GM12878 (cell line): ENCODE results near the gene SGSM2. TPM values are rescaled to one million over a fixed set of nuclear protein-coding genes. Genes with fewer than 3 reads are reported as not detected.
"Not testable (repeated sequence)": the region's sequence is repeated elsewhere in the genome, so short reads cannot be mapped to it uniquely, and the experiment has no call there.

ENCODE experiments used
- ATAC-seq: fragments of 200-7000 bp; cut with Tn5 transposase; 3 replicates; pipeline ENCODE4 v1.9.1; 2020; ENCODE audit warnings: mild to moderate bottlenecking, moderate library complexity
- BruUV-seq: library from RNA; stranded (reverse); fragments of 400-500 nt; replicated peaks from 2 replicates; lab custom pipeline; 2021; lab: Mats Ljungman, UMichigan
- CTCF ChIA-PET: fragments of 300-600 bp; sonication (Branson Sonifier 250); formaldehyde crosslinking; extraction: SDS; loops from one replicate; lab custom pipeline; 2021; ENCODE audit warnings: inconsistent platforms; lab: Yijun Ruan, JAX
- POLR2A ChIA-PET: fragments of 350-600 bp; formaldehyde crosslinking; extraction: SDS; loops from one replicate; lab custom pipeline; 2021; ENCODE audit warnings: inconsistent platforms; lab: Charles Lee
- RAD21 ChIA-PET: fragments of 300-600 bp; sonication (Branson Sonifier 250); formaldehyde crosslinking; loops from one replicate; lab custom pipeline; 2023; ENCODE audit warnings: antibody characterized with exemption; ENCODE audit not compliant: unreplicated experiment; lab: Charles Lee
- SMC1A ChIA-PET: fragments of 300-600 bp; sonication (Branson Sonifier 250); formaldehyde crosslinking; loops from one replicate; lab custom pipeline; 2023; ENCODE audit not compliant: unreplicated experiment, uncharacterized antibody; lab: Charles Lee
- DNase-seq: peaks from one replicate; pipeline ENCODE4 v3.0.0-alpha.2; 2011; ENCODE audit warnings: low read depth, low spot score
- FAIRE-seq: peaks from 3 replicates; lab custom pipeline; 2011; peaks lifted over from hg19 to GRCh38; lab: Jason Lieb, UNC
- H2AFZ ChIP-seq: 2 replicates; pipeline ENCODE4 v1.6.0; 2011; ENCODE audit warnings: low read depth, low read length, control low read depth; ENCODE audit not compliant: control insufficient read depth
- H3K27ac ChIP-seq: 2 replicates; pipeline ENCODE4 v1.5.1; 2011; ENCODE audit warnings: control low read depth; ENCODE audit not compliant: control insufficient read depth, insufficient read depth
- H3K27me3 ChIP-seq, 2 experiments: replicated peaks in 1 of 2; 2 replicates each; pipeline versions ENCODE4 v1.6.0 to v1.6.1; 2011; ENCODE audit warnings: low read length in 1 of 2; ENCODE audit not compliant: control insufficient read depth in 2 of 2, insufficient read depth in 2 of 2
- H3K36me3 ChIP-seq, 2 experiments: 2 replicates each; pipeline ENCODE4 v1.5.1; 2011; ENCODE audit warnings: low read length in 1 of 2; ENCODE audit not compliant: control insufficient read depth in 2 of 2, insufficient read depth in 2 of 2
- H3K4me1 ChIP-seq: 2 replicates; pipeline ENCODE4 v1.6.1; 2011; ENCODE audit warnings: mild to moderate bottlenecking, low read length, moderate library complexity, mixed read lengths; ENCODE audit not compliant: control insufficient read depth, insufficient read depth
- H3K4me2 ChIP-seq: 2 replicates; pipeline ENCODE4 v1.6.0; 2011; ENCODE audit warnings: control low read depth; ENCODE audit not compliant: control insufficient read depth, insufficient read depth
- H3K4me3 ChIP-seq: fragments of 200-600 bp; sonication (generic); 2 replicates; pipeline ENCODE4 v1.5.1; 2016
- H3K79me2 ChIP-seq: 2 replicates; pipeline ENCODE4 v1.6.0; 2011; ENCODE audit warnings: low read length; ENCODE audit not compliant: control insufficient read depth, insufficient read depth
- H3K9ac ChIP-seq: 2 replicates; pipeline ENCODE4 v1.8.0; 2011; ENCODE audit warnings: low read length, control low read depth, mixed read lengths; ENCODE audit not compliant: control insufficient read depth, insufficient read depth
- H3K9me3 ChIP-seq: replicated peaks from 3 replicates; pipeline ENCODE4 v1.5.1; 2011; ENCODE audit warnings: mild to moderate bottlenecking, low read length; ENCODE audit not compliant: control insufficient read depth, insufficient read depth
- H4K20me1 ChIP-seq: 2 replicates; pipeline ENCODE4 v1.6.0; 2011; ENCODE audit not compliant: control insufficient read depth, insufficient read depth
- BMI1 ChIP-seq: fragments of 450-650 bp; IDR thresholded peaks from 2 replicates; pipeline ENCODE4 v1.6.1; 2016; ENCODE audit warnings: mild to moderate bottlenecking, moderate library complexity, borderline replicate concordance
- ESRRA ChIP-seq: IDR thresholded peaks from 2 replicates; pipeline ENCODE4 v1.6.1; 2012; ENCODE audit warnings: mild to moderate bottlenecking, low read length, improper control_type of control experiment
- HDAC2 ChIP-seq: fragments of 200-600 bp; sonication (generic); IDR thresholded peaks from 2 replicates; pipeline ENCODE4 v1.6.1; 2017
- KLF5 ChIP-seq: fragments of 450-650 bp; IDR thresholded peaks from 2 replicates; pipeline ENCODE4 v1.6.1; 2014; ENCODE audit warnings: mild to moderate bottlenecking; ENCODE audit not compliant: partially characterized antibody
- LARP7 ChIP-seq: fragments of 450-650 bp; IDR thresholded peaks from 2 replicates; pipeline ENCODE4 v1.6.1; 2017; ENCODE audit warnings: mild to moderate bottlenecking
- PAX8 ChIP-seq: fragments of 450-650 bp; IDR thresholded peaks from 2 replicates; pipeline ENCODE4 v1.6.1; 2017; ENCODE audit warnings: mild to moderate bottlenecking, moderate library complexity
- PML ChIP-seq: IDR thresholded peaks from 2 replicates; pipeline ENCODE4 v1.6.1; 2012; ENCODE audit warnings: low read length, inconsistent platforms
- RUNX3 ChIP-seq: IDR thresholded peaks from 2 replicates; pipeline ENCODE4 v1.6.1; 2012; ENCODE audit warnings: low read length, inconsistent platforms
- SIN3A ChIP-seq: IDR thresholded peaks from 2 replicates; pipeline ENCODE4 v1.6.1; 2012; ENCODE audit warnings: low read depth, low read length, improper control_type of control experiment
- SMAD5 ChIP-seq: IDR thresholded peaks from 2 replicates; pipeline ENCODE4 v1.6.1; 2016; ENCODE audit warnings: antibody characterized with exemption, low read depth
- SUZ12 ChIP-seq: fragments of 200-600 bp; sonication (generic); IDR thresholded peaks from one replicate; pipeline ENCODE4 v1.6.1; 2018; ENCODE audit warnings: antibody characterized with exemption, mild to moderate bottlenecking; ENCODE audit not compliant: unreplicated experiment
- TARDBP ChIP-seq: IDR thresholded peaks from 2 replicates; pipeline ENCODE4 v1.6.1; 2016; ENCODE audit warnings: borderline replicate concordance
- WGBS: methylation state at CpG from one replicate; pipeline ENCODE4 v1.1.6; 2016; ENCODE audit warnings: low lambda C conversion rate; ENCODE audit not compliant: insufficient replicate concordance, insufficient coverage; ENCODE audit errors: missing lambda C conversion rate; 5-methylcytosine and 5-hydroxymethylcytosine counted together
- in situ Hi-C: fragments of 300-500 bp; cut with MboI; formaldehyde crosslinking; loops from 9 replicates; pipeline ENCODE4 v1.14.3; 2018; ENCODE audit warnings: mixed read lengths
- intact Hi-C: fragments of 100-400 bp; cut with micrococcal nuclease; formaldehyde crosslinking; loops from one replicate; pipeline ENCODE4 v1.14.2; 2022; ENCODE audit not compliant: unreplicated experiment
- polyA plus RNA-seq, 11 experiments: library from polyadenylated mRNA; depleted of rRNA in 4 of 11; unstranded in 6 of 11; stranded (reverse) in 5 of 11; fragments of >200 nt; fragmentation: Nextera tagmentation in 4 of 11; fragmentation: Illumina TruSeq in 1 of 11; extraction: Ambion mirVana in 4 of 11; extraction: Trizol in 1 of 11; gene quantifications; 1 replicate in 1 of 11; 2 replicates in 10 of 11; pipeline versions ENCODE4 v1.2.1 to v1.2.3, GENCODE V29; 2011 to 2016; ENCODE audit warnings: inconsistent platforms in 2 of 11, missing spikeins in 2 of 11, low read depth in 1 of 11
- total RNA-seq, 4 experiments: library from RNA; depleted of rRNA in 3 of 4; stranded (reverse); fragments of >200 nt in 3 of 4; fragmentation: Illumina TruSeq in 1 of 4; extraction: Trizol in 1 of 4; gene quantifications; 2 replicates each; pipeline versions ENCODE4 v1.2.1 to v1.2.3, GENCODE V29; 2013 to 2021
- TF ChIP-seq, protein P1 (sequence below): fragments of 150-350 bp; IDR thresholded peaks from 2 replicates; pipeline ENCODE4 v1.6.1; 2016; ENCODE audit warnings: low read depth, low read length

Gene SGSM2
- total and polyA plus RNA-seq, 10 of the 15 experiments (the other 5 are each of a cell fraction or from before 2014, with no cell fraction given): 0.50 to 50.9 (median 18.5) TPM

GRCh38 chr17:2312736-2313135 lies 24.6 kb upstream of the SGSM2 start:
- Histone ChIP-seq H2AFZ (no peak overlapping the region), H3K9me3 (no peaks in the 10 kb centered on the region), H3K4me1 (no peaks in the 10 kb centered on the region), H3K36me3 (no peaks in the 10 kb centered on the region), H3K4me3 (no peak overlapping the region), H3K4me2 (no peak overlapping the region), H3K27me3 (no peaks in the 10 kb centered on the region), H3K79me2 (no peaks in the 10 kb centered on the region), H3K9ac (no peak overlapping the region), H3K27ac (no peak overlapping the region), H4K20me1 (no peaks in the 10 kb centered on the region)
- WGBS: 99% methylated on average over 5 of the region's 5 CpGs
- intact Hi-C loops: no loop called here
- no peak for TF ChIP-seq KLF5
- no peak for TF ChIP-seq PAX8
- TF ChIP-seq TARDBP: no peak
- no peak for TF ChIP-seq SIN3A
- no peak for TF ChIP-seq PML
- TF ChIP-seq RUNX3: no peak
- TF ChIP-seq SMAD5: no peak
- no peak for TF ChIP-seq SUZ12
- TF ChIP-seq, protein P1, sequence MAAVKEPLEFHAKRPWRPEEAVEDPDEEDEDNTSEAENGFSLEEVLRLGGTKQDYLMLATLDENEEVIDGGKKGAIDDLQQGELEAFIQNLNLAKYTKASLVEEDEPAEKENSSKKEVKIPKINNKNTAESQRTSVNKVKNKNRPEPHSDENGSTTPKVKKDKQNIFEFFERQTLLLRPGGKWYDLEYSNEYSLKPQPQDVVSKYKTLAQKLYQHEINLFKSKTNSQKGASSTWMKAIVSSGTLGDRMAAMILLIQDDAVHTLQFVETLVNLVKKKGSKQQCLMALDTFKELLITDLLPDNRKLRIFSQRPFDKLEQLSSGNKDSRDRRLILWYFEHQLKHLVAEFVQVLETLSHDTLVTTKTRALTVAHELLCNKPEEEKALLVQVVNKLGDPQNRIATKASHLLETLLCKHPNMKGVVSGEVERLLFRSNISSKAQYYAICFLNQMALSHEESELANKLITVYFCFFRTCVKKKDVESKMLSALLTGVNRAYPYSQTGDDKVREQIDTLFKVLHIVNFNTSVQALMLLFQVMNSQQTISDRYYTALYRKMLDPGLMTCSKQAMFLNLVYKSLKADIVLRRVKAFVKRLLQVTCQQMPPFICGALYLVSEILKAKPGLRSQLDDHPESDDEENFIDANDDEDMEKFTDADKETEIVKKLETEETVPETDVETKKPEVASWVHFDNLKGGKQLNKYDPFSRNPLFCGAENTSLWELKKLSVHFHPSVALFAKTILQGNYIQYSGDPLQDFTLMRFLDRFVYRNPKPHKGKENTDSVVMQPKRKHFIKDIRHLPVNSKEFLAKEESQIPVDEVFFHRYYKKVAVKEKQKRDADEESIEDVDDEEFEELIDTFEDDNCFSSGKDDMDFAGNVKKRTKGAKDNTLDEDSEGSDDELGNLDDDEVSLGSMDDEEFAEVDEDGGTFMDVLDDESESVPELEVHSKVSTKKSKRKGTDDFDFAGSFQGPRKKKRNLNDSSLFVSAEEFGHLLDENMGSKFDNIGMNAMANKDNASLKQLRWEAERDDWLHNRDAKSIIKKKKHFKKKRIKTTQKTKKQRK: no peak
- no peak for TF ChIP-seq LARP7
- TF ChIP-seq HDAC2: no peak
- no peak for TF ChIP-seq ESRRA
- no peak for TF ChIP-seq BMI1
- ATAC-seq: no peak
- no TSS peak for BruUV-seq
- SMC1A ChIA-PET: no interaction called here
- POLR2A ChIA-PET: interaction anchor here (1.0 kb wide), 1 partner anchor 41 kb away, joined by 3 read pairs; no protein-coding TSS in a partner anchor
- in situ Hi-C loops: no loop called here
- CTCF ChIA-PET: interaction anchor here (1.5 kb wide), 1 partner anchor 40 kb away, joined by 4 read pairs; no protein-coding TSS in a partner anchor
- RAD21 ChIA-PET: interaction anchor here (0.6 kb wide), 1 partner anchor 41 kb away, joined by 3 read pairs; no protein-coding TSS in a partner anchor
- no peak for FAIRE-seq
- DNase-seq: no peak

DNA sequence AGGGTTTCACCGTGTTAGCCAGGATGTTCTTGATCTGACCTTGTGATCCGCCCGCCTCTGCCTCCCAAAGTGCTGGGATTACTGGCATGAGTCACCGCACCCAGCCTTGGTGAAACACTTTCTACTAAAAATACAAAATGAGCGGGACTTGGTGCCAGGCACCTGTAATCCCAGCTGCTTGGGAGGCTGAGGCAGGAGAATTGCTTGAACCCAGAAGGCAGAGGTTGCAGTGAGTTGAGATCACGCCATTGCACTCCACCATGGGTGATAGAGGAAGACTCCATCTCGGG lies 20.4 kb upstream of the SGSM2 start:
- intact Hi-C loops, RAD21 ChIA-PET, H3K27ac ChIP-seq, FAIRE-seq, H3K4me3 ChIP-seq, H3K9me3 ChIP-seq, H3K4me1 ChIP-seq, H3K9ac ChIP-seq, H3K79me2 ChIP-seq, H2AFZ ChIP-seq, H3K4me2 ChIP-seq, SMC1A ChIA-PET, DNase-seq, ATAC-seq, H3K36me3 ChIP-seq, in situ Hi-C loops, CTCF ChIA-PET, POLR2A ChIA-PET, H4K20me1 ChIP-seq, BruUV-seq, H3K27me3 ChIP-seq: not testable (repeated sequence)
- WGBS: 98% methylated on average over 4 of the region's 7 CpGs
